Liver (tissue), 3 donors: Measurements from ENCODE around the gene PSME2.

Experiments used
- EGR1 ChIP-seq, 2 donors: IDR thresholded peaks; 2 replicates each; pipeline ENCODE4 v1.6.1; 2016 to 2018; ENCODE audit warnings: antibody characterized with exemption in 2 of 2, low read depth in 2 of 2
- GABPA ChIP-seq, 2 donors: IDR thresholded peaks in 1 of 2; conservative IDR thresholded peaks in 1 of 2; 2 replicates each; pipeline ENCODE4 v1.6.1; 2016; ENCODE audit warnings: antibody characterized with exemption in 2 of 2, mild to moderate bottlenecking in 1 of 2, moderate library complexity in 1 of 2
- HNF4A ChIP-seq, 2 donors: conservative IDR thresholded peaks; 2 replicates each; pipeline ENCODE4 v1.6.1; 2016; ENCODE audit warnings: antibody characterized with exemption in 2 of 2, mild to moderate bottlenecking in 2 of 2
- RAD21 ChIP-seq, 2 donors: IDR thresholded peaks; 2 replicates each; pipeline ENCODE4 v1.6.1; 2016; ENCODE audit warnings: antibody characterized with exemption in 2 of 2, mild to moderate bottlenecking in 2 of 2
- RXRA ChIP-seq, 2 donors: IDR thresholded peaks; 2 replicates each; pipeline ENCODE4 v1.6.1; 2017 to 2018; ENCODE audit warnings: antibody characterized with exemption in 2 of 2, mild to moderate bottlenecking in 1 of 2
- SP1 ChIP-seq: IDR thresholded peaks from 2 replicates; pipeline ENCODE4 v1.6.1; 2018; ENCODE audit warnings: antibody characterized with exemption, mild to moderate bottlenecking
- TAF1 ChIP-seq: conservative IDR thresholded peaks from 2 replicates; pipeline ENCODE4 v1.6.1; 2016; ENCODE audit warnings: antibody characterized with exemption, mild to moderate bottlenecking
- YY1 ChIP-seq: IDR thresholded peaks from 2 replicates; pipeline ENCODE4 v1.6.1; 2016; ENCODE audit warnings: antibody characterized with exemption, mild to moderate bottlenecking
- TF ChIP-seq, protein P1 (sequence below): fragments of 150-350 bp; IDR thresholded peaks from 2 replicates; pipeline ENCODE4 v1.5.1; 2017; ENCODE audit warnings: improper control_type of control experiment, low read depth, low read length; ENCODE audit not compliant: missing input control
- TF ChIP-seq, protein P2 (sequence below): IDR thresholded peaks from 2 replicates; pipeline ENCODE4 v1.6.1; 2016; ENCODE audit warnings: antibody characterized with exemption, mild to moderate bottlenecking
- donor health status: healthy.
- donor health status: healthy.

DNA sequence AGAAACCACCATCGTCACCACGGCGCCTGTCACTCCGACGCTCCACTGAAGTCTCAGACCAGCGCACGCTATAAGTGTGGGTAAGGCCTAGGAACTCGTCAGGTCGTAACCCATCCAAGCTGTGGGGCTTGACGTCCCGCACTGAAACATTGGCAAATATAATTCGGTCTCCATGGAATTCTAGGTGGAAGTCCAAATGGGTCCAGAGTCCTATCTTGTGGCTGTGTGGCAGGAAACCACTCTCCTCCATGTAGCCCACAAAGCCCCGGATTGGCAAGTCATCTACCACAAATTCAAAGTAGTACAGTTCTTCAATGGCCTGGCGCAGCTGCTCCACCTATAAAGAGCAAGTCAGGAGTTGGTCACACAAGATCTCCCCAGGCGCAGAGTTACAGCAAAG lies 46.5 kb upstream of the PSME2 start:
- TF ChIP-seq, protein P1, sequence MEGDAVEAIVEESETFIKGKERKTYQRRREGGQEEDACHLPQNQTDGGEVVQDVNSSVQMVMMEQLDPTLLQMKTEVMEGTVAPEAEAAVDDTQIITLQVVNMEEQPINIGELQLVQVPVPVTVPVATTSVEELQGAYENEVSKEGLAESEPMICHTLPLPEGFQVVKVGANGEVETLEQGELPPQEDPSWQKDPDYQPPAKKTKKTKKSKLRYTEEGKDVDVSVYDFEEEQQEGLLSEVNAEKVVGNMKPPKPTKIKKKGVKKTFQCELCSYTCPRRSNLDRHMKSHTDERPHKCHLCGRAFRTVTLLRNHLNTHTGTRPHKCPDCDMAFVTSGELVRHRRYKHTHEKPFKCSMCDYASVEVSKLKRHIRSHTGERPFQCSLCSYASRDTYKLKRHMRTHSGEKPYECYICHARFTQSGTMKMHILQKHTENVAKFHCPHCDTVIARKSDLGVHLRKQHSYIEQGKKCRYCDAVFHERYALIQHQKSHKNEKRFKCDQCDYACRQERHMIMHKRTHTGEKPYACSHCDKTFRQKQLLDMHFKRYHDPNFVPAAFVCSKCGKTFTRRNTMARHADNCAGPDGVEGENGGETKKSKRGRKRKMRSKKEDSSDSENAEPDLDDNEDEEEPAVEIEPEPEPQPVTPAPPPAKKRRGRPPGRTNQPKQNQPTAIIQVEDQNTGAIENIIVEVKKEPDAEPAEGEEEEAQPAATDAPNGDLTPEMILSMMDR: no peak
- no peak for TF ChIP-seq GABPA (IDR thresholded peaks at IDR 0.05 in 1 of 2, conservative IDR thresholded peaks at IDR 0.05 in 1 of 2)
- TF ChIP-seq TAF1: no peak
- TF ChIP-seq, protein P2, sequence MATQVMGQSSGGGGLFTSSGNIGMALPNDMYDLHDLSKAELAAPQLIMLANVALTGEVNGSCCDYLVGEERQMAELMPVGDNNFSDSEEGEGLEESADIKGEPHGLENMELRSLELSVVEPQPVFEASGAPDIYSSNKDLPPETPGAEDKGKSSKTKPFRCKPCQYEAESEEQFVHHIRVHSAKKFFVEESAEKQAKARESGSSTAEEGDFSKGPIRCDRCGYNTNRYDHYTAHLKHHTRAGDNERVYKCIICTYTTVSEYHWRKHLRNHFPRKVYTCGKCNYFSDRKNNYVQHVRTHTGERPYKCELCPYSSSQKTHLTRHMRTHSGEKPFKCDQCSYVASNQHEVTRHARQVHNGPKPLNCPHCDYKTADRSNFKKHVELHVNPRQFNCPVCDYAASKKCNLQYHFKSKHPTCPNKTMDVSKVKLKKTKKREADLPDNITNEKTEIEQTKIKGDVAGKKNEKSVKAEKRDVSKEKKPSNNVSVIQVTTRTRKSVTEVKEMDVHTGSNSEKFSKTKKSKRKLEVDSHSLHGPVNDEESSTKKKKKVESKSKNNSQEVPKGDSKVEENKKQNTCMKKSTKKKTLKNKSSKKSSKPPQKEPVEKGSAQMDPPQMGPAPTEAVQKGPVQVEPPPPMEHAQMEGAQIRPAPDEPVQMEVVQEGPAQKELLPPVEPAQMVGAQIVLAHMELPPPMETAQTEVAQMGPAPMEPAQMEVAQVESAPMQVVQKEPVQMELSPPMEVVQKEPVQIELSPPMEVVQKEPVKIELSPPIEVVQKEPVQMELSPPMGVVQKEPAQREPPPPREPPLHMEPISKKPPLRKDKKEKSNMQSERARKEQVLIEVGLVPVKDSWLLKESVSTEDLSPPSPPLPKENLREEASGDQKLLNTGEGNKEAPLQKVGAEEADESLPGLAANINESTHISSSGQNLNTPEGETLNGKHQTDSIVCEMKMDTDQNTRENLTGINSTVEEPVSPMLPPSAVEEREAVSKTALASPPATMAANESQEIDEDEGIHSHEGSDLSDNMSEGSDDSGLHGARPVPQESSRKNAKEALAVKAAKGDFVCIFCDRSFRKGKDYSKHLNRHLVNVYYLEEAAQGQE: no peak
- TF ChIP-seq SP1: no peak
- TF ChIP-seq RAD21 (IDR thresholded peaks at IDR 0.05): no peak
- no peak for TF ChIP-seq EGR1 (IDR thresholded peaks at IDR 0.05; ENCODE audit: low read depth in 2 of 2)
- no peak for TF ChIP-seq HNF4A (conservative IDR thresholded peaks at IDR 0.05)
- no peak for TF ChIP-seq RXRA (IDR thresholded peaks at IDR 0.05)
- TF ChIP-seq YY1: no peak
